A673 (cell line): Measurements from ENCODE around the gene CHKA. TPM values are rescaled to one million over a fixed set of nuclear protein-coding genes. Genes with fewer than 3 reads are reported as not detected.

Source experiments
- BruUV-seq: library from RNA; stranded (reverse); fragments of 400-500 nt; replicated peaks from 2 replicates; lab custom pipeline; 2021; lab: Mats Ljungman, UMichigan
- CTCF ChIA-PET: fragments of 300-600 bp; sonication (Branson Sonifier 250); formaldehyde crosslinking; loops from one replicate; lab custom pipeline; 2022; ENCODE audit warnings: antibody characterized with exemption; lab: Charles Lee
- POLR2A ChIA-PET: fragments of 300-600 bp; sonication (Branson Sonifier 250); formaldehyde crosslinking; loops from one replicate; lab custom pipeline; 2022; ENCODE audit warnings: antibody characterized with exemption; ENCODE audit not compliant: low non-redundant PET; lab: Charles Lee
- DNase-seq: peaks from one replicate; pipeline ENCODE4 v3.0.0-alpha.2; 2015; ENCODE audit warnings: low spot score
- H3K27ac ChIP-seq: fragments of 200-600 bp; sonication (generic); 2 replicates; pipeline ENCODE4 v1.5.1; 2016; ENCODE audit warnings: mixed run types, low read depth, mild to moderate bottlenecking, mixed read lengths, antibody characterized with exemption, low read length; ENCODE audit not compliant: poor library complexity, severe bottlenecking
- H3K27me3 ChIP-seq: fragments of 200-600 bp; sonication (generic); replicated peaks from 2 replicates; pipeline ENCODE4 v1.6.1; 2017; ENCODE audit warnings: mixed run types, low read depth, mild to moderate bottlenecking, mixed read lengths, antibody characterized with exemption, low read length; ENCODE audit not compliant: insufficient read depth, poor library complexity
- H3K36me3 ChIP-seq: fragments of 200-600 bp; sonication (generic); 2 replicates; pipeline ENCODE4 v1.6.1; 2016; ENCODE audit warnings: mixed run types, mild to moderate bottlenecking, mixed read lengths, antibody characterized with exemption, low read length; ENCODE audit not compliant: insufficient read depth, poor library complexity, severe bottlenecking
- H3K4me1 ChIP-seq: fragments of 200-600 bp; sonication (generic); 2 replicates; pipeline ENCODE4 v1.6.1; 2017; ENCODE audit warnings: mixed run types, mild to moderate bottlenecking, mixed read lengths, antibody characterized with exemption, low read length; ENCODE audit not compliant: insufficient read depth, poor library complexity, severe bottlenecking
- H3K4me3 ChIP-seq: fragments of 200-600 bp; sonication (generic); 2 replicates; pipeline ENCODE4 v1.5.1; 2016; ENCODE audit warnings: low read depth, mixed run types, mild to moderate bottlenecking, mixed read lengths, low read length; ENCODE audit not compliant: poor library complexity, severe bottlenecking
- H3K9me3 ChIP-seq: fragments of 200-600 bp; sonication (generic); 2 replicates; pipeline ENCODE4 v1.6.1; 2016; ENCODE audit warnings: mixed run types, low read depth, mild to moderate bottlenecking, mixed read lengths, antibody characterized with exemption, low read length; ENCODE audit not compliant: poor library complexity, severe bottlenecking
- EZH2 ChIP-seq: fragments of 200-600 bp; sonication (generic); IDR thresholded peaks from 2 replicates; pipeline ENCODE4 v1.6.1; 2017; ENCODE audit warnings: borderline replicate concordance, low read depth, mild to moderate bottlenecking, mixed read lengths, antibody characterized with exemption, low read length; ENCODE audit not compliant: poor library complexity, severe bottlenecking
- intact Hi-C: fragments of 100-400 bp; cut with micrococcal nuclease; formaldehyde crosslinking; loops from one replicate; pipeline ENCODE4 v1.10.0; 2022; ENCODE audit not compliant: unreplicated experiment
- total RNA-seq: library from RNA; stranded (reverse); gene quantifications from 2 replicates; pipeline ENCODE4 v1.2.3, GENCODE V29; 2021
- TF ChIP-seq, protein P1 (sequence below): fragments of 300-800, 200-600 bp; sonication (generic); conservative IDR thresholded peaks from 2 replicates; pipeline ENCODE4 v1.5.1; 2017; ENCODE audit warnings: low read depth, mild to moderate bottlenecking, antibody characterized with exemption, low read length, moderate library complexity, mixed read lengths

The CHKA gene
- total RNA-seq, 1 experiment from 2014 or later: 37.5 TPM

DNA sequence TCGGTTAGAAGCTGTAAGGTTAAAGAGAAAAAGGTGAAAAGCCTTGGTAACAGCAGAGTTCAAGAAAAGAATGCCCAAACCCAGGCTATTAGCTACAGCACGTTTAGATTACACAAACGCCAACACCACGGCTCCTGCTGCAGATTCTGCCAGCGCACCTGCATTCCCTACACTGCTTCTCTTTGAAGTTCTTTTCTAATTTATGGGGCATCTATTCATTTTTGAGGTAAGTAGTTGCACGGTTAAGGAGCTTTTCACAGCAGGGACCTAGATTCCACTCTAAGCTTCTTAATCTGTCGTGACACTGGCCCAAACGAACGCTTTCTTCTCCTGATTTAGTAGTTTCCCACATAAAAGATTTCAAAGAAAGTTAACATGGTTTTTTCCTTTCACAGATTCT, 38.0 kb upstream of the CHKA start:
- POLR2A ChIA-PET: no interaction called here
- DNase-seq: no peak
- BruUV-seq: no TSS peak
- no peaks in the 10 kb centered on the region for H3K27me3 ChIP-seq
- no peaks in the 10 kb centered on the region for H3K4me1 ChIP-seq
- intact Hi-C loops: no loop called here
- CTCF ChIA-PET: no interaction called here
- no peak overlapping the region for H3K4me3 ChIP-seq
- H3K36me3 ChIP-seq: peaks cover 4% of the 10 kb centered on the region
- no peak overlapping the region for H3K27ac ChIP-seq
- TF ChIP-seq, protein P1, sequence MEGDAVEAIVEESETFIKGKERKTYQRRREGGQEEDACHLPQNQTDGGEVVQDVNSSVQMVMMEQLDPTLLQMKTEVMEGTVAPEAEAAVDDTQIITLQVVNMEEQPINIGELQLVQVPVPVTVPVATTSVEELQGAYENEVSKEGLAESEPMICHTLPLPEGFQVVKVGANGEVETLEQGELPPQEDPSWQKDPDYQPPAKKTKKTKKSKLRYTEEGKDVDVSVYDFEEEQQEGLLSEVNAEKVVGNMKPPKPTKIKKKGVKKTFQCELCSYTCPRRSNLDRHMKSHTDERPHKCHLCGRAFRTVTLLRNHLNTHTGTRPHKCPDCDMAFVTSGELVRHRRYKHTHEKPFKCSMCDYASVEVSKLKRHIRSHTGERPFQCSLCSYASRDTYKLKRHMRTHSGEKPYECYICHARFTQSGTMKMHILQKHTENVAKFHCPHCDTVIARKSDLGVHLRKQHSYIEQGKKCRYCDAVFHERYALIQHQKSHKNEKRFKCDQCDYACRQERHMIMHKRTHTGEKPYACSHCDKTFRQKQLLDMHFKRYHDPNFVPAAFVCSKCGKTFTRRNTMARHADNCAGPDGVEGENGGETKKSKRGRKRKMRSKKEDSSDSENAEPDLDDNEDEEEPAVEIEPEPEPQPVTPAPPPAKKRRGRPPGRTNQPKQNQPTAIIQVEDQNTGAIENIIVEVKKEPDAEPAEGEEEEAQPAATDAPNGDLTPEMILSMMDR: no peak
- no peak for TF ChIP-seq EZH2
- no peaks in the 10 kb centered on the region for H3K9me3 ChIP-seq

DNA sequence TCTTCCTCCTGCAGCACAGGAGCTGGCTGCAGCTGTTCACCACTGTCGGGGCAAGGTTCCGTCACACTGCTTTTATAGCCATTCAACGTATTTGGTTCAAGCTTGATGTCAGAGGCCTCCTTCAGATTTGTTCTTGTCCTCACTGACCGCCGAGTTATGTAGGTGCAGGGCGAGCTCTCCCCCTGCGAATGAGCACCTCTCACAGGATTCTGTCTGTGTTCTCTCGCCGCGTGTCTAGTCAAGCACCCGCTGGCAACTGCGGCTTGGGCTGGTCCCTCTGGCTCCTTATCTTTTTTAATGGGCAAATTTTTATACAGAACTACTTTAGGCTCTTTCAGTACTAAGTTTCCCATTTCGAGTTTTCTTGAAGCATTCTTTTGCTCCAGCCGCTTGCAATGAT, 37.4 kb upstream of the CHKA start:
- ChIA-PET CTCF (no interaction called here), POLR2A (no interaction called here)
- Histone ChIP-seq H3K4me3 (no peak overlapping the region), H3K27ac (no peak overlapping the region), H3K4me1 (no peaks in the 10 kb centered on the region), H3K9me3 (no peaks in the 10 kb centered on the region), H3K36me3 (peaks cover 4% of the 10 kb centered on the region), H3K27me3 (no peaks in the 10 kb centered on the region)
- DNase-seq: no peak
- intact Hi-C loops: no loop called here
- no peak for TF ChIP-seq EZH2
- TF ChIP-seq, protein P1: no peak
- no TSS peak for BruUV-seq

DNA sequence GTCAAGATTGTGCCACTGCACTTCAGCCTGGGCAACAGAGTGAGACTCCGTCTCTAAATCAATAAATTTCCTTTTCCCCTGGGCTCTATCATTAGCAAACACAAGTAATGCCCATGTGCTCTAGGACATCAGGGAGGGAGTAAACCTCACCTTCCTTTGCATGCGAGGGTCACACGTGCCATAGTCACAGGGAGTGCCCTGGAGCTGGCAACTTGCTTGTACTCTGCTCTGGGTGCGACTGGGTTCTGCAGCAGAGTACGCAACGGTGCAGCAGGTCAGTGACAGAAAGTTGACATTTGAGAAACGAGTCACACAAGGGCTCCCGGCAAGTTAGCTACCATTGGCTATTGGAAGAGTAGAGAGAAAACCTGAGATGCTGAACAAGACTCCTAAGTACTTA, 32.6 kb upstream of the CHKA start:
- Histone ChIP-seq H3K4me3 (no peak overlapping the region), H3K9me3 (no peaks in the 10 kb centered on the region), H3K36me3 (peaks cover 4% of the 10 kb centered on the region), H3K27ac (no peak overlapping the region), H3K27me3 (no peaks in the 10 kb centered on the region), H3K4me1 (no peaks in the 10 kb centered on the region)
- intact Hi-C loops: no loop called here
- ChIA-PET POLR2A (no interaction called here), CTCF (no interaction called here)
- no peak for TF ChIP-seq EZH2
- TF ChIP-seq, protein P1: no peak
- DNase-seq: no peak
- no TSS peak for BruUV-seq
